NCI-H526 (cell line): ENCODE measurements around the gene OVOL3.
"Not testable (repeated sequence)": the region's sequence is repeated elsewhere in the genome, so short reads cannot be mapped to it uniquely, and the experiment has no call there.

Experiments
- DNase-seq, 2 experiments: peaks; one replicate each; lab custom pipeline; 2025; lab: John Stamatoyannopoulos, UW

OVOL3 gene

DNA sequence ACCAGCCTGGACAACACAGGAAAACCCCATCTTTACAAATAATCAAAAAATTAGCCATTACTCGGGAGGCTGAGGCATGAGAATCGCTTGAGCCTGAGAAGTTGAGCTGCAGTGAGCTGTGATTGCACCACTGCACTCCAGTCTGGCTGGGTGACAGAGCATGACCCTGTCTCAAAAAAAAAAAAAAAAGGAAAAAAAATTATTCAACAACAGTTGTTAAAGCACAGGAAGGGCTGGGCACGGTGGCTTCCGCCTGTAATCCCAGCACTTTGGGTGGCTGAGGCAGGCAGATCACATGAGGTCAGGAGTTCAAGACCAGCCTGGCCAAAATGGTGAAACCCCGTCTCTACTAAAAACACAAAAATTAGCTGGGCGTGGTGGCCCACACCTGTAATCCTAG, 20.3 kb downstream of the OVOL3 start:
- not testable (repeated sequence) for DNase-seq

DNA sequence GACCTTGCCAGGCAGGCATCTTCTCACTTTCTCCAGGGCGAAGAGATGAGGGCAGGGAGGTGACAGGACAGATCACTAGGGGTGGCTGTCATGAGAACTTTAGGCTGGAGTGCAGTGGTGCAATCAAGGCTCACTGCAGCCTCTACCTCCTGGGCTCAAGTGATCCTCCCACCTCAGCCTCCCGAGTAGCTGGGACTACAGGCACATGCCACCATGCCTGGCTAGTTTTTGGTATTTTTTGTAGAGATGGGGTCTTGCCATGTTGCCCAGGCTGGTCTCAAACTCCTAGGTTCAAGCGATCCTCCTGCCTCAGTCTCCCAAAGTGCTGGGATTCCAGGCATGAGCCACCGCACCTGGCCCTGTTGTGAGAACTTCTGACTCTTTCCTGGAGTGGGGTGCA, 23.9 kb downstream of the OVOL3 start:
- not testable (repeated sequence) for DNase-seq

DNA sequence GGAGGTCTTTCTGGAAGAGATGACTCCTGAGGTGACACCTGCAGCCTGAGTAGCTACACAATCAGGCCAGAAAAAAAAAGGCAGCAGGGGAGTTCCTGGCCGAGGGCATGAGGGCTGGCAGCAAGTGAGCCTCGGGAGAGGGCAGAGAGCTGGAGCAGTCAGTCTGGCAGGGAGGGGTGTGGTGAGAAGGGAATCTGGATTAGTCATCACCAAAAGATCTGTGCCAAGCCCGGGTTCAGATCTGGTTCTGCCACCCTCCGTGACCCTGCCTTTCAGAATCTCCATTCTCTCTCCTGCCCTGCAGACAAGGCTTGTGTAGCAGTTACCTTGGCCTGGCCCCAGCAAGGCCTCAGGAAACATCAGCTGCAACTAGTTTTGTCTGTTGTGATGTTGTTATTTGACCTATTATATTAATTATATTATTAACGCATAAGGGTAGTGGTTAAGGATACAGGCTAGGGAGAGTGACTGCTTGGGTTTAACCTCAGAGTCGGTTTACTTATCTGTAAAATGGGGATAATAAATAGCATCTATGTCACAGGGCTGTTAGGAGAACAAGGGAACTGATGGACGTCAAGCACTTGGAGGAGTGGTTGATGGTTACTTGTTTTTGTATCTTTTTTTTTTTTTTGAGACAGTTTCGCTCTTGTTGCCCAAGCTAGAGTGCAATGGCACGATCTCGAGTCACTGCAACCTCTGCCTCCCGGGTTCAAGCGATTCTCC, 26.2 kb downstream of the OVOL3 start:
- no peak for DNase-seq

DNA sequence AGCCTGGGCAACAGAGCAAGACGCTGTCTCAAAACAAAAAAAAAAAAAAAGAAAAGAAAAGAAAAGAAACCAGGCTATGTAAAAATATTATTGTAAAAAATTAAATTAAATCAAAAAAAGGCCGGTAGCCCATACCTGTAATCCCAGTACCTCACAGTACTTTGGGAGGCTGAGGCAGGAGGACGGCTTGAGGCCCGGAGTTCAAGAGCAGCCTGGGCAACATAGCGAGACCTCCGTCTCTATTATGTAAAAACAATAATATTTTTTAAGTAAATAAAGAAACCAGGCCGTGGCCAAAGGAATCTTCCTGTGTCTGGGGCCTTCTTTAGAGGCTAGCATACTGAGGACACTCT, 28.2 kb downstream of the OVOL3 start:
- DNase-seq = no peak

DNA sequence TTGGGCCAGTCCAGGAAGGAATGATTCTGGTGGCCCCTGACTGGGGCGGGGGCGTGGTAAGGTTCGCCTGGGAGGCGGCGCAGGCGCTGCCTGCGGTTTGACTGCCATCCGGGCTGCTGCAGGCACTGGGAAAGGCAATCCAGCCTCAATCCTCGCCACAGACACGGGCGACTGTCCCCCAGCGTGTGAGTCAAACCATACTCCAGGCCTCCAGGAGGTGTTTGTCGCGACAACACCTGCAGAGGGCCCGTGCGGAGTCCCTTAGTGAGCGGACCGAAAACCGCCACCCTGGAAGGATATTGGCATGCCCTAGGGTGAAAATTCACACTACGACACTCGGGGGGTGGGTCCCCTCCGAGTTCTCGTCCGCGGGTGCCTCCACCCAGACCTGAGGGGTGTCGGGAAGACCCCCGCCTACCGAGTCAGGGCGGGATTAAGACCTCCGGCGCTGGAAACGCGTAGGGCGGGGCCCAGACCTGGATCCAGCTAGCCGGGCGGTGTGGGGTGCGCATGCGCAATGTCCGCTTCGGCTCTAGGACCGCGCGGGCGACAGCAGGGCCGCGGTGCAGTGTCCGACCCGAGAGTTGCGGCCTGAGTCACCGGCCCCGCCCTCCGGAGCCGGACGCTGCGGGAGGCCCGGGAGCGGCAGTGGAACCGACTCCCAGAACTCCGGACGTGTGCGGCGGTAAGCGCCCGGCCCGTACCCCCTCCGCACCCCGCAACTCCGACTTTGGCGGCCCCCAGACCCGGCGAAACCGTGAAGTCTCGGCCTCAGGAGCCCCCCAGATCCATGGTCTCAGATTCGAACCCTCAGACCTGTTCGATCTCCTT, 28.7 kb downstream of the OVOL3 start, which contains the start of gene CAPNS1:
TSS of gene CAPNS1 (plus strand) at position 594 of the 831 bp plus-strand sequence. CDS start 946 bp downstream, outside the sequence.
- DNase-seq = peak; percentile 90 to 99

DNA sequence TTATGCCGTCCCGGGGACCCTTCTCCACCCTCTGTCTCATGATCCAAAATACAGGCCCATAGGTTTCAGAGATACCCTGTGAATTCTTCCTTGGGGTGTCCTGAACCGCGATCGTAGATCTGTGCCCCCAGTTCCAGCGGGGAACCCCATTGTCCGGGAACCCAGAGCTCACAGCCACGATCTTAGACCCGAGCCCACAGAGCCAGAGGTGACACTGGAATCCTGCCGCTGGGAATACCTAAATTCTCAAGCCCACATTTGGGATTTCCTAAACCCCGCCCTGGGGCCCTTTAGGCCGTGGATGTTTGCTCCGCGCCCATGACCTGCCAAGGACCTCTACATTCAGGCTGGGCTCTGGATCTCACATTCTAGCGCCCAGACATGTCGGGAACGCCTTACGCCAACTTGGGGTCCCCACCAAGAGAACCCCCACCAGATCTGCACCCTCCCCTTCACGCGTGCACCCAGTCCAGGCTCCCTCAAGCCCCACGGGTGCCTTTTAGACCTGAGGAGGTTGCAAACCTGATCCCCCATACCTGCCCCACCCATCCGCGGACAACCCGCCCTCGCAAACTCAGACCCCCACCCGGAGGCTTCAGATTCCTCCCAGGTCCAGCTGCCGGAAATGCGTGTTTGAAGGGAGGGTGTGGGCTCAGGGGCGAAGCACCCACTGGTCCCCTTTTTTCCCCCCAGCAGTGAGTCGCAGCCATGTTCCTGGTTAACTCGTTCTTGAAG, 29.5 kb downstream of the OVOL3 start:
- DNase-seq = peak; percentile 75 to 91

DNA sequence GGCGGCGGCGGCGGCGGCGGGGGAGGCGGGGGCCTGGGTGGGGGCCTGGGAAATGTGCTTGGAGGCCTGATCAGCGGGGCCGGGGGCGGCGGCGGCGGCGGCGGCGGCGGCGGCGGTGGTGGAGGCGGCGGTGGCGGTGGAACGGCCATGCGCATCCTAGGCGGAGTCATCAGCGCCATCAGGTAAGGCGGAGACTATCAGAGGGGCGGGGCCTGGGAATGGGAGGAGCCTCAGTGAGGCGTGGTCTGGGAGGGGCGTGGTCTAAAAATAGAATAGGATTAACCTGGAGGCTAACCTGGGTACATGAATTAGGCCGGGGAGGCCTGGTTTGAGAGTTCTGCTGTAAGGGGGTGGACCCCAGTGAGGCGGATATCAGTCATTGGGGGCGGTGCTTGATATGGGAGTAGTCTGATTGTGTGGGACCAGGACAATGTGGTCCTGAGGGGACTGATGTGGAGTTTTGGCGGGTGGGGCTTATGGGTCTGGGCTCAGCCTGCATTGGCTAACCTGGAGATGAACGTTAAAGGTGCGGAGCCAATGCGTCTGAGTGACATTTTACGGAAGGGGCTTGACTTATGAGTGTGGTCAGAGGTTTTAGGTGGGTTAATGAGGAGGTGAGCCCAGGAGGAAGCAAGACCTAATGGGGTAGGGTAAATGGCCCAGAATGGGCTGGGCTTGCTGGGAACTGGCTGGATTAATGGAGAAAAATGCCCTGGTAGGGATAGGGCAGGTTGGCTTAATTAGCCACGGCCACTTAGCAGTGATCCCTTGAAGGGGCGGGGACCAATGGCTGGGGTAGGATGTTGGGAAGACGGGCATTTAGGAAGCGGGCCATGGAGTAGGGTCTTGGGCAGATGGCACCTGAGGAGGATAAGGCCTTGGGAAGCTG, 30.3 kb downstream of the OVOL3 start:
- DNase-seq = peak; percentile 80 to 94

DNA sequence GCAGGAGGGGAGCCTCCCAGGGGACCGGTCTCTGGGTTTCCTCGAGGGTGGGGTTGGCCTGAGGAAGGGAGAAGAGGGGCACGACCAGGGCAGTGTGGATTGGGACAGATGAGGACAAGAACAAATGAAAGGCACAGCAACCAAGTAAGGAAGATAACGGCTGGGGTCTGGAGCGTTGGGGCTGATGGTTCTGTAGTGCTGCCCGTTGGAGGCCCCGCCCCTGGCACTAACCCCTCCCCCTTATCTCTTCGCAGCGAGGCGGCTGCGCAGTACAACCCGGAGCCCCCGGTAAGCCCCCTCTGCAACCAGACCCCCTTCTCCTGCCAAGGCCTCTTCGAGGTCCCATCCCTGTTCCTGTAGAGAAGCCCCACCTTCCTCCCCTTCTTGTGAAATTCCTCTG, 31.1 kb downstream of the OVOL3 start:
- DNase-seq = no peak

DNA sequence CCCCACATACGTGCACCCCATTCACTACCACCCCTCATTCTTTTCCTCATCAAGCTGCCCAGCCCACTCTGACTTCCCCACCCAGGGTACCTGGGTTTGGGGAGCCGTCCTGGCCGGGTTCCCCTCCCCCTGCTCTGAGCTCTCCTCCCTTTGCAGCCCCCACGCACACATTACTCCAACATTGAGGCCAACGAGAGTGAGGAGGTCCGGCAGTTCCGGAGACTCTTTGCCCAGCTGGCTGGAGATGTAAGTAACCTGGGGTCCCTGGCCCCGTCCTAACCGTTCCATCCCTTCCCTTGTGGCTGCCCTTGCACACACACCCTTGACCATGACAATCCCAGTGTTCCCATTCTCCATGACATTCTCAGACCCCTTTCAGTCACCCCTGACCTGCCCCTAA, 31.6 kb downstream of the OVOL3 start:
- no peak for DNase-seq

DNA sequence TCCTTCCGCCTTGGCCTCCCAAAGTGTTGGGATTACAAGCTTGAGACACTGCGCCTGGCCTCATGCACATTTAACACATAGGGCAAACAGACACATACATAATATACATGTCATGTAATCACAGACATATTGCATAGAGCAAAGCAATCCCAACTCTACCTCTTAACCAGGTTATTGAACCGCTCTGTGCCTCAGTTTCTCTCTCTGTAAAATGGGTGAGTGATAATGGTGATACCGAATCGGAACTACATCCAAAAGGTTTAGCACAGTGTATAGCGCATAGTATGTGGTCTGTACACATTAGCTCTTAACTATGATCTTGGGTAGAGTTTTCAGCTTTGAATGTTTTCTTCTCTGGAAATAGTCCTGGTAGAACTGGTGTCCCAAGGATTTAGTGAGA, 33.7 kb downstream of the OVOL3 start:
- DNase-seq = no peak

DNA sequence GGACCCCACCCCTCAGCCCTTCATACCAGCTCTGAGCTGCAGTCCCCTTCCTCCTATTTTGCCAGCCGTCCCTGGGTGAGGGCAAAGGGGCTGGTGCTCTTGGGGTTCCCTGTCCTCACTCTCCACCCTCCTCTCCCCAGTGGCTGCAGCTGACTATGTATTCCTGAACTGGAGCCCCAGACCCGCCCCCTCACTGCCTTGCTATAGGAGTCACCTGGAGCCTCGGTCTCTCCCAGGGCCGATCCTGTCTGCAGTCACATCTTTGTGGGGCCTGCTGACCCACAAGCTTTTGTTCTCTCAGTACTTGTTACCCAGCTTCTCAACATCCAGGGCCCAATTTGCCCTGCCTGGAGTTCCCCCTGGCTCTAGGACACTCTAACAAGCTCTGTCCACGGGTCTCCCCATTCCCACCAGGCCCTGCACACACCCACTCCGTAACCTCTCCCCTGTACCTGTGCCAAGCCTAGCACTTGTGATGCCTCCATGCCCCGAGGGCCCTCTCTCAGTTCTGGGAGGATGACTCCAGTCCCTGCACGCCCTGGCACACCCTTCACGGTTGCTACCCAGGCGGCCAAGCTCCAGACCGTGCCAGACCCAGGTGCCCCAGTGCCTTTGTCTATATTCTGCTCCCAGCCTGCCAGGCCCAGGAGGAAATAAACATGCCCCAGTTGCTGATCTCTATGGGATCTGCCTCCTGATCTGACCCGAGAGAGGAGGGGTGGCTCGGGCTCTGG, 38.9 kb downstream of the OVOL3 start:
- DNase-seq = no peak

DNA sequence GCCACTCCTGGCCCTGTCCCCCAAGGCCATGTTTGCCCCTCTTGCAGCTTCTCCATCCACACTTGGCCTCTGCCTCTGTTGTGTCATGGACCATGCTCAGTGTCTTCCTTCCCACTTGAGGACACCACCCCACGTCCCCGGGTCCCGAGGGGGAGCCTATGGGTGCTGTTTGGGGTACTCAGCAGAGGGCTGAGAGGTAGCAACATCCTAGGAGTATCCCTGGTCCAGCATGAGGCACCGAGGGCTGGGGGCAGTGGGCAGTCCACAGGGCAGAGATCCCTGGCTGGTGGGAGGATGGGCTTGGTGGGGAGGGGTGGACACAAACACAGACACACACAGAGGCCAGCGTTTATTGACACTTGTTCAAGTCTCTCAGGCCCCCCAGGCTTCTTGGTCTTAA, 39.6 kb downstream of the OVOL3 start:
- DNase-seq = no peak

DNA sequence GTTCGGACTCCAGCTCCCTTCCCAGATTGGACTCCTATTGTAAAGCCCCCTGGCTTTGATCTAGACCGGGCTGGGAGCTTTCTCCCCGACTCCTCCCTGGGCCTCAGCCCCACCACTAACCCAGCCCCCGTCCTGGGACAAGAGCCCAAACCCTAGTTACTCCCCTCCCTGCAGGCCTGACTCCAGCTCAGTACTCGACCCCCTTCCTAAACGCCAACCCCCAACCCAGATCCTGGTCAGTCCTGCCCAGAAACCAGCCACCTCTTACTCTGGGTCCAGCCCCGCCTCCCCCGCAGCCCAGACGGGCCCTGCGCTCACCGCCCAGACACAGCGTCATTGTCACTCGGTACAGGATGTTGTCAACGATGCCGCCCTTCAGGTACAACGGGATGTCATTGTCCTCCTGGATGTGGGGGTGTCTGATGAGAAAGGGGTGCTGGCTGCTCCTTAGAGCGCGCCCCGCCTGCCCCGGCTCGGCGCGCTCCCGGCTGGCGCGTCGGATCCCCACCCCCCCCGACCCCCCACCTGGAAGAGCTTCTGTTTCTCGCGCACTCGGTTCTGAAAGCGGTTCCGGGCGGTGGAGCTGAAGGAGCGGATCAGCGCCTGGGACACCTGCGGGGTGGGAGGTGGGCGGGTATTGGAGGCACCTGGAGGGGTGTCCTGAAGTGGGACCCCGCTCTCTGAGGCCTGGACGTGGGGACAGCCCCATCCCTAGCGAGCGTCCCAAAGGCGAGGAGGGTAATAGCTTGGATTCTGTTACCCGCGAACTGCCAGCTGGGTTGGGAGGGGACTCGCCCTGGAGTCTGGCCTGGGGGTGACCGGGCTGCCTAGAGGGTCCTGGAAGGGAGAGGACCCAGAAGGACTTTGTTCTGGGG, 40.4 kb downstream of the OVOL3 start:
- no peak for DNase-seq

DNA sequence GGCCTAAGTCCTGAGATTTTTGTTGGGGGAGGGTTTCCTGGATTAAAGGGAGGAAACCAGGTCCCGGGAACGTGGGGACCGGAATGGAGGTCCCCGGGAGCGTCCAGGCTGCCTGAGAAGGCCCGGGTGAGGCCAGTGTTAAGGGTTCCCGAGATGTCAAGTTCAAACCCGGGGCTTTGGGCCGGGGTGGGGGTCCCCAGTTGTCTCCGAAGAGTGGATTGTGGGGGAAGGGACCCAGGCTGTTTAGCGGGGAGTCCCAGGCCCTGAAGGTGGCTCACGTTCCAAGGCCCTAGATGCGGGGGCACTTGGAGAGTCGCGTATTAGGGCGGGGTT, 41.0 kb downstream of the OVOL3 start:
- no peak for DNase-seq

DNA sequence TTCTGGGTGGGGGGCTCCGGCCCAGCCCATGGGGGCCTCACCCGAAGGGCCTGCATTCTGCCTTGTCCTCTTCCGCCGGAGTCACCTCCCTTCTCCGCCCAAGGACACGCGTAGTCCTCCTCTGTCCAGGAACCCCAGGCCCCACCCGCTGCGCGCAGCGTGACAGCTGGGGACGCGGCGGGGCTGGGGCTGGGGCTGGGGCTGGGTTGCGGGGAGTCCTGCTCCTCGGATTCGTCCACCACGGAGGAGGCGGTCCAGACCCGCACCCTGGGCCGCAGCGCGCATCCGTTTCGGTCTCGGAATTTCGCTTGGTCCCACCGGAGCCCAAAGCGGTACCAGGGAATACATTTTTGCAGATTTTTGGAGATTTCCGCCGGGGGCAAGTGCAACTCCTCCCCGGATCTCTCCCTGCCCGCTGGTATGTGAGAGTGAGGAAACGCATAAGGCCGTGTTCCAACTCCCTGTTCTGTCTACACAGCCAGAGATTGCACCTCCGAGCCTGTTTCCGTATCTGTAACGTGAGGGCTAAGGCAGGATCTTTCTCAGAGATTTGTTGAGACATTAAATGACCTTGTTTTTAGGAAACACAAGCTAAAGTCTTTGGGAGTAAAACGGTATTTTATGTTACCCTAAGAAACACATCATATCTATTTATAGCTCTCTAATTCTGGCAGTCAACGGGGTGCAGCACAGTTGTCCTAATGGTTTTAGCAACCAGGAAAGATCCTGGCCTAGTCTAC, 41.6 kb downstream of the OVOL3 start, which contains the start of gene COX7A1:
TSS of gene COX7A1 (minus strand) at position 96 of the 740 bp plus-strand sequence. CDS start at position 56, 40 bp downstream.
- no peak for DNase-seq

DNA sequence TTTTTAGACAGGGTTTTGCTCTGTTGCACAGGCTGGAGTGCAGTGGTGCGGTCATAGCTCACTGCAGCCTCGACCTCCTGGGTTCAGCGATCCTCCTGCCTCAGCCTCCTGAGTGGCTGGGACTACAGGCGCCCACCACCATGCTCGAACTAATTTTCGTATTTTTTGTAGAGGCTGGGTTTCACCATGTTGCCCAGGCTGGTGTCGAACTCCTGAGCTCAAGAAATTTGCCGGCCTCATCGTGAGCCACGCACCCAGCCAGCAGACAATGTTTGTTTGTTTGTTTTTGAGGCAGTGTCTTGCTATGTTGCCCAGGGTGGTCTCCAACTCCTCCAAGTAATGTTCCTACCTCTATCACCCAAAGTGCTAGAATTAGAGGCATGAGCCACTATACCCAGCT, 42.2 kb downstream of the OVOL3 start:
- DNase-seq = no peak

DNA sequence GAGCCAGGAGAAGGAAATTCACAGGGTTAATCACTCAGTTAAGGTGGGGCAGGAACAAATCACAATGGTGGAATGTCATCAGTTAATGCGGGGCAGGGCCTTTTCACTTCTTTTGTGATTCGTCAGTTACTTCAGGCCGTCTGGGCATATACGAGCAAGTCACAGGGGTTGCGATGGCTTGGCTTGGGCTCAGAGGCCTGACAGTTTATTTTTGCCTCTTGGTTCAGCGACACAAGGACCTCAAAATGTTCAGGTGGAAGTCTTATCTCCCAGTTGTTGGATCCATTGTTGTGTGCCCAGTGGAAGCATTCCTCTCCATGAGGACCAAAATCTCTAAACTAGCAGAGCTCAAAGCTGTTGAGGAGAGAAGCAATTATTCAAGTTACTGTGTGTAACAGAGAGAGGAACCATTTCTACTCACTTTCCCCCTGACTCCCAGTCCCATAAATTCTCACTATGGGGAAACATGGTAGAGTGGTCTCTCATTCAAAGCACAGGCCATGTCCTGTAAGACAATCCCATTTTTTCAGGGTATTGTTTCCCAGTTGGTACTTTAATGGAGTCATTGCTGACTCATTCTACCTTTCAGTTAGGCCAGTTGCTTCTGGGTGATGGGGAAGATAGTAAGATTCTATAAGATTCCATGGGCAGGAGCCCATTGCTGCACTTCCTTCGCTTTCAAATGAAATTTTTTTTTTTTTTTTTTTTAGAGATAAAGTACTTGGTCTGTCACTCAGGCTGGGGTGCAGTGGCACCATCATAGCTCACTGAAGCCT, 50.1 kb downstream of the OVOL3 start:
- no peak for DNase-seq
